GM21390 (cell line): Measurements from ENCODE around the gene SLC26A8.
"Not testable (repeated sequence)": the region's sequence is repeated elsewhere in the genome, so short reads cannot be mapped to it uniquely, and the experiment has no call there.

ENCODE experiments used
- ATAC-seq: cut with Tn5 transposase; IDR thresholded peaks from one replicate; pipeline ENCODE4 v1.9.1; 2021; ENCODE audit not compliant: unreplicated experiment

SLC26A8 gene

GRCh38 chr6:35916893-35917292, 107.5 kb downstream of the SLC26A8 start:
- not testable (repeated sequence) for ATAC-seq

GRCh38 chr6:35916056-35916455, 108.4 kb downstream of the SLC26A8 start:
- no peak for ATAC-seq

- ATAC-seq = no peak
Observed at GRCh38 chr6:35914536-35914935, 109.9 kb downstream of the SLC26A8 start.

- ATAC-seq = no peak
Observed at GRCh38 chr6:35911871-35912653, 112.4 kb downstream of the SLC26A8 start.

GRCh38 chr6:35909571-35909970, 114.9 kb downstream of the SLC26A8 start:
- not testable (repeated sequence) for ATAC-seq

- not testable (repeated sequence) for ATAC-seq
Observed at GRCh38 chr6:35908753-35909401, 115.6 kb downstream of the SLC26A8 start.

GRCh38 chr6:35907750-35908149, 116.7 kb downstream of the SLC26A8 start:
- ATAC-seq = no peak

- ATAC-seq = no peak
Observed at GRCh38 chr6:35906499-35906846, 118.0 kb downstream of the SLC26A8 start.

GRCh38 chr6:35905841-35906498, 118.5 kb downstream of the SLC26A8 start:
- ATAC-seq = no peak

- no peak for ATAC-seq
Observed at GRCh38 chr6:35905141-35905785, 119.2 kb downstream of the SLC26A8 start.

GRCh38 chr6:35903679-35904078, 120.8 kb downstream of the SLC26A8 start:
- ATAC-seq = no peak

- no peak for ATAC-seq
Observed at GRCh38 chr6:35900448-35900847, 124.0 kb downstream of the SLC26A8 start.

GRCh38 chr6:35898003-35898402, 126.4 kb downstream of the SLC26A8 start:
- no peak for ATAC-seq

- no peak for ATAC-seq
Observed at GRCh38 chr6:35897486-35897885, 127.0 kb downstream of the SLC26A8 start.

GRCh38 chr6:35897036-35897435, 127.4 kb downstream of the SLC26A8 start:
- ATAC-seq = no peak

- ATAC-seq = no peak
Observed at GRCh38 chr6:35896228-35896627, 128.2 kb downstream of the SLC26A8 start.

- no peak for ATAC-seq
Observed at GRCh38 chr6:35895560-35895959, 128.9 kb downstream of the SLC26A8 start.

- ATAC-seq = no peak
Observed at GRCh38 chr6:35894776-35895175, 129.7 kb downstream of the SLC26A8 start.
